WERI-Rb-1 (cell line): ENCODE data around the gene FCHSD2.

Experiments used
- DNase-seq: peaks from one replicate; pipeline ENCODE4 v3.0.0-alpha.2; 2020
- H3K27ac ChIP-seq: fragments of 250-450 bp; sonication (Bioruptor Pico); 2 replicates; pipeline ENCODE4 v1.5.1; 2020; ENCODE audit warnings: mild to moderate bottlenecking, moderate library complexity
- H3K27me3 ChIP-seq: fragments of 250-450 bp; sonication (Bioruptor Pico); 2 replicates; pipeline ENCODE4 v1.5.1; 2021; ENCODE audit warnings: mild to moderate bottlenecking, low read depth, moderate library complexity; ENCODE audit not compliant: insufficient read depth, severe bottlenecking
- H3K36me3 ChIP-seq: fragments of 250-450 bp; sonication (Bioruptor Pico); 2 replicates; pipeline ENCODE4 v1.5.1; 2020; ENCODE audit warnings: mild to moderate bottlenecking, moderate library complexity
- H3K4me3 ChIP-seq: 2 replicates; pipeline ENCODE4 v1.5.1; 2011; ENCODE audit warnings: low read depth, mild to moderate bottlenecking, control low read depth, low read length
- H3K9me3 ChIP-seq: fragments of 250-450 bp; sonication (Bioruptor Pico); 2 replicates; pipeline ENCODE4 v1.5.1; 2021; ENCODE audit warnings: mild to moderate bottlenecking, moderate library complexity; ENCODE audit not compliant: severe bottlenecking
- TF ChIP-seq, protein P1 (sequence below): IDR thresholded peaks from 2 replicates; pipeline ENCODE4 v1.5.1; 2011; ENCODE audit warnings: low read depth, mild to moderate bottlenecking, control low read depth, inconsistent platforms, low read length

Gene FCHSD2

DNA sequence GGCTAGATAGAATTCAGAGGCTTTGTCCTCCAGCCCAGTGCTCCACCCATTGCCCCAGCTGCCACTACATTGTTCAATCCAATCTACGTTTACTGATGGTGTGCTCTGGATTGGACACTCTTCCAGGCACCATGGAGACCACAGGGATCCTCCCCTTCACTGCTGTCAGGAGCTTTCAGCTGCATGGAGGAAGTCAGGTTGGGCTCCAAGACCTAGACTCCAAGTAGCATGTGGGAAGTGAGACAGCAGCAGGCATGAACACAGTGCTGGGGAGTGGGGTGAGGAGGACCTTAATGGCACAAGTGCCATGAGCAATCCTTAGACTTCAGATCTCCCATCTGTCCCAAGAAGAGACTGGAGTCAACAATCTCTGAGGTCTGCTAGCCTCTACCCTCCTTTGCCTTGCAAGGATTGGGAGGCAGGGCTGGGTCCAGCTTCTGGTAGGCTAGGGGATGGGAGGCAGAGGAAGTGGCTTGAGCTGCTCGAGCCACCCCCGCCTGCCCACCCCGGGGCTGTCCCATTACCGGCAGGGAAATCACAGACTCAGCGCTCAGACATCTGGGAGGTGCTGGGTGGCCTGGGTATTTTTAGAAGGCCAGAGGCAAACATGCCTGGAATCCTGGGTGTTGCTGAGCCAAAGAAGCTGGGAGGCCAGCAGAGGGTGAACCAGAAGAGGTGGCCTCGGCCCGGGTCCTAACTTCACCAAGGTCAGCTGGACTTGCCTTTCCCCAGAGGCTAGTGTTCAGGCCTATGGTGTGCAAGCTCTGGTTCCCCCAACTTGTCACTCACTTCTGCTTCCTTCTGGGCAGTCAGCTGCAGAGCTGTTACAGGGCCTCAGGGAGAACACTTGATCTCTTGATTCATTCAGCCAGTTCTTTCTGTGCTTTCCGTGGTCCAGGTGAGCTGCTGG is 15.2 kb upstream of the FCHSD2 start:
- no peaks in the 10 kb centered on the region for H3K9me3 ChIP-seq
- H3K36me3 ChIP-seq, result no peaks in the 10 kb centered on the region
- peak overlapping the region; percentile 61 for H3K27ac ChIP-seq
- TF ChIP-seq, protein P1, sequence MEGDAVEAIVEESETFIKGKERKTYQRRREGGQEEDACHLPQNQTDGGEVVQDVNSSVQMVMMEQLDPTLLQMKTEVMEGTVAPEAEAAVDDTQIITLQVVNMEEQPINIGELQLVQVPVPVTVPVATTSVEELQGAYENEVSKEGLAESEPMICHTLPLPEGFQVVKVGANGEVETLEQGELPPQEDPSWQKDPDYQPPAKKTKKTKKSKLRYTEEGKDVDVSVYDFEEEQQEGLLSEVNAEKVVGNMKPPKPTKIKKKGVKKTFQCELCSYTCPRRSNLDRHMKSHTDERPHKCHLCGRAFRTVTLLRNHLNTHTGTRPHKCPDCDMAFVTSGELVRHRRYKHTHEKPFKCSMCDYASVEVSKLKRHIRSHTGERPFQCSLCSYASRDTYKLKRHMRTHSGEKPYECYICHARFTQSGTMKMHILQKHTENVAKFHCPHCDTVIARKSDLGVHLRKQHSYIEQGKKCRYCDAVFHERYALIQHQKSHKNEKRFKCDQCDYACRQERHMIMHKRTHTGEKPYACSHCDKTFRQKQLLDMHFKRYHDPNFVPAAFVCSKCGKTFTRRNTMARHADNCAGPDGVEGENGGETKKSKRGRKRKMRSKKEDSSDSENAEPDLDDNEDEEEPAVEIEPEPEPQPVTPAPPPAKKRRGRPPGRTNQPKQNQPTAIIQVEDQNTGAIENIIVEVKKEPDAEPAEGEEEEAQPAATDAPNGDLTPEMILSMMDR, result no peak
- DNase-seq, result no peak
- H3K4me3 ChIP-seq, result no peak overlapping the region
- H3K27me3 ChIP-seq, result no peaks in the 10 kb centered on the region

DNA sequence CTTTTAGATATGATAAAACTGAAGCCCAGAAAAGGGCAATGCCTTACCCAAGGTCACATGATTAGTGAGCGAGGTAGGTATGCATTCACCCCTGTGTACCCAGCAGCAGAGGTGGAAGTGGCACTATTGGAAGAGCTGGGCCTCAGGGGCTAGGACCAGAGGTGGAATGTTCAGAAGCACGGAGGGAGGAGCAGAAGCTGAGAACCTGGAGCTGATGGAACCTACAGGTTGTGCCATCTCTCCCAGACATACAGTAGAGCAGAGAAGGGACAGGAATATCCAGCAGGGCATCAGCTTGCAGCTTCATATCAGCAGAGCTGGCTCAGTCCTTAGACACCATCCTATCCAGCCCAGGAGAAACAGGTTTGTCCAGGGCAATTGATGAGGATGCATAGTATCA is 14.6 kb upstream of the FCHSD2 start:
- DNase-seq, result no peak
- Histone ChIP-seq H3K9me3 (no peaks in the 10 kb centered on the region), H3K4me3 (no peak overlapping the region), H3K27ac (no peak overlapping the region), H3K27me3 (no peaks in the 10 kb centered on the region), H3K36me3 (no peaks in the 10 kb centered on the region)
- TF ChIP-seq, protein P1, result no peak

DNA sequence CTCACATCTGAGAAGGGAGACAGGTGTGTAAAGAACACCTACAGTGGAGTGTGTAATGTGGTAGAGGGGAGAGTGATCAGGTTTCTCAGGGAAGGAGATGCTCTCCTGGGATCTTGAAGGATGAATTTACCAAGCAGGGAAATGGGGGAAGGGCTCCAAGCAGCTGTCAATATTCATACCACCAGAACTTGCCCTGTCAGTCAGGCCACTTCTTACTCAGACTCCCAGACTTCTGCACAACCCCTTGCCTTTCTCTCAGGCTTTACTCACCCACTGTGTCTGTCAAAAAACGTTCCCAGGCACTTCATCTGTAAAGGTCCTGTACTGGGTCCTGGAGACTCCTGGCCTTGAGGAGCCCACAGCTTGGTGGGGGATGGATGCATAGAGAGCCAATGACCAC is 14.0 kb upstream of the FCHSD2 start:
- Histone ChIP-seq H3K9me3 (no peaks in the 10 kb centered on the region), H3K27ac (no peak overlapping the region)
- TF ChIP-seq, protein P1, result no peak

DNA sequence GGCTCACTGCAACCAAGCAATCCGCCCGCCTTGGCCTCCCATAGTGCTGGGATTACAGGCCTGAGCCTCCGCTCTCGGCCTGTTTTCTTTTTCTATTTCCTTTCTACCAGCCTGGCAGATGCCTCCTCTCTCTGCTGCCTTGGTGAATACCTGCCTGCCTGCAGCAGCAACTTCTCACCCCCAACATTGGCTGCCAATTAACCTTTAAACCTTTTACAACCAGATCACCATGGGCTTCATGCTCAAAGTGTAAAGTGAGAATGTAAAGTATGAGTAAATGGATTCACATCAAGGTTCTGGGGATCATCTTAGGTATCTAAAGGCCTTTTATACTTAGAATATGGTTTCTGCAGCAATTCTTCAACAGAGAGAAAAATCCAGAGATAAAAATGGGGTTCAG is 13.0 kb upstream of the FCHSD2 start:
- Histone ChIP-seq H3K27ac (no peak overlapping the region), H3K36me3 (no peaks in the 10 kb centered on the region), H3K9me3 (no peaks in the 10 kb centered on the region), H3K27me3 (no peaks in the 10 kb centered on the region), H3K4me3 (no peak overlapping the region)
- DNase-seq, result no peak
- TF ChIP-seq, protein P1, result no peak

More for the DNA sequence above, 14.0 kb upstream of the FCHSD2 start:
- DNase-seq, result no peak
- Histone ChIP-seq H3K4me3 (no peak overlapping the region), H3K36me3 (no peaks in the 10 kb centered on the region), H3K27me3 (no peaks in the 10 kb centered on the region)

DNA sequence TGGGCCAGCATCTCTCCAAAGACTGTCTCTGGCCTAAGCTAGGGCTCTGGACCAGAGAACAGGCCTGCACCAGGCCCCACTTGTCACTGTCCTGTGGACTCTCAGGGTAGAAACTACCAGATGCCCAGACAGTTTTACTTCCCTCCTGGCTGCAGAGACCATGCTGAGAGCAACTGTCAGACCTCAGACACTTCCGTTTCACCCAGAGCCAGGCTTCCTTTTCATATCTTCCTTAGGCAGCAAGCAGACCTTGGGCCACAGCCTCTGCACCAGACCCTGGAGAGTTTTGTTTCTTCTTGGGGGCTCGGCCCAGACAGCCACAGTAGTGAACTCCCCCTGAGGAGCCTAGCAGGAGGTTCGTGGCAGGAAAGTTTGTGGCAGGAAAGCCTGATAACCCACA is 12.1 kb upstream of the FCHSD2 start:
- Histone ChIP-seq H3K27me3 (no peaks in the 10 kb centered on the region), H3K36me3 (no peaks in the 10 kb centered on the region), H3K9me3 (no peaks in the 10 kb centered on the region), H3K4me3 (no peak overlapping the region), H3K27ac (no peak overlapping the region)
- no peak for DNase-seq
- TF ChIP-seq, protein P1, result no peak
